ENCODE measurements around the gene CYB5A.

Gene CYB5A

DNA sequence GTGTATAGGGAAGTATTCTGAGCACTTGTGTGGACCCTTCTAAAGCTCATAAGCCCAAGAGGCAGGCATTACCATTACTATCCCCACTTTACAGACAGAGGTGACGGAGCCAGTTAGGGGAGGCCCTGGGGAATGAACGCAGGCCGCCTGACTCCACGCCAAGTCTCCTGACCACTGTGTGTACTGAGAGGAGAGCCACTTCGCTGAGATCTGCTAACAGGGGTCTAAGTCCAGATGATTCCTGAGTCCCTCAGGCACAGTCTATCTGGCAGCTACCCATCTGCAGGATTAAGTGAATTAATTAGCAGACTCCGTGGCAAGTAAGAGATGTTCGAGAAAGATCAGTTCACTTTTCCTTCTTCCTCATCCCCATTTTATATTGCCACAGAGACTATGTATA, 13.7 kb downstream of the CYB5A start:
- TF ChIP-seq EP300 (IDR thresholded peaks at IDR 0.05; ENCODE audit: borderline replicate concordance) (no peak), RAD21 (IDR thresholded peaks at IDR 0.05; ENCODE audit: low read depth) (no peak), ZBTB7A (IDR thresholded peaks at IDR 0.05; ENCODE audit: low read depth) (no peak), TEAD4 (IDR thresholded peaks at IDR 0.05) (no peak), CREB1 (IDR thresholded peaks at IDR 0.05; ENCODE audit: low read depth) (no peak), YY1 (IDR thresholded peaks at IDR 0.05; ENCODE audit: low read depth) (no peak), TAF1 (IDR thresholded peaks at IDR 0.05; ENCODE audit: low read depth) (no peak), FOXM1 (IDR thresholded peaks at IDR 0.05; ENCODE audit: borderline replicate concordance, low read depth) (no peak), TCF12 (IDR thresholded peaks at IDR 0.05; ENCODE audit: low read depth) (no peak), NFIC (IDR thresholded peaks at IDR 0.05) (no peak), CEBPB (IDR thresholded peaks at IDR 0.05) (no peak), EGR1 (IDR thresholded peaks at IDR 0.05) (no peak)
- TF ChIP-seq, protein P1, sequence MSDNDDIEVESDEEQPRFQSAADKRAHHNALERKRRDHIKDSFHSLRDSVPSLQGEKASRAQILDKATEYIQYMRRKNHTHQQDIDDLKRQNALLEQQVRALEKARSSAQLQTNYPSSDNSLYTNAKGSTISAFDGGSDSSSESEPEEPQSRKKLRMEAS (IDR thresholded peaks at IDR 0.05), result no peak
- TF ChIP-seq, protein P2, sequence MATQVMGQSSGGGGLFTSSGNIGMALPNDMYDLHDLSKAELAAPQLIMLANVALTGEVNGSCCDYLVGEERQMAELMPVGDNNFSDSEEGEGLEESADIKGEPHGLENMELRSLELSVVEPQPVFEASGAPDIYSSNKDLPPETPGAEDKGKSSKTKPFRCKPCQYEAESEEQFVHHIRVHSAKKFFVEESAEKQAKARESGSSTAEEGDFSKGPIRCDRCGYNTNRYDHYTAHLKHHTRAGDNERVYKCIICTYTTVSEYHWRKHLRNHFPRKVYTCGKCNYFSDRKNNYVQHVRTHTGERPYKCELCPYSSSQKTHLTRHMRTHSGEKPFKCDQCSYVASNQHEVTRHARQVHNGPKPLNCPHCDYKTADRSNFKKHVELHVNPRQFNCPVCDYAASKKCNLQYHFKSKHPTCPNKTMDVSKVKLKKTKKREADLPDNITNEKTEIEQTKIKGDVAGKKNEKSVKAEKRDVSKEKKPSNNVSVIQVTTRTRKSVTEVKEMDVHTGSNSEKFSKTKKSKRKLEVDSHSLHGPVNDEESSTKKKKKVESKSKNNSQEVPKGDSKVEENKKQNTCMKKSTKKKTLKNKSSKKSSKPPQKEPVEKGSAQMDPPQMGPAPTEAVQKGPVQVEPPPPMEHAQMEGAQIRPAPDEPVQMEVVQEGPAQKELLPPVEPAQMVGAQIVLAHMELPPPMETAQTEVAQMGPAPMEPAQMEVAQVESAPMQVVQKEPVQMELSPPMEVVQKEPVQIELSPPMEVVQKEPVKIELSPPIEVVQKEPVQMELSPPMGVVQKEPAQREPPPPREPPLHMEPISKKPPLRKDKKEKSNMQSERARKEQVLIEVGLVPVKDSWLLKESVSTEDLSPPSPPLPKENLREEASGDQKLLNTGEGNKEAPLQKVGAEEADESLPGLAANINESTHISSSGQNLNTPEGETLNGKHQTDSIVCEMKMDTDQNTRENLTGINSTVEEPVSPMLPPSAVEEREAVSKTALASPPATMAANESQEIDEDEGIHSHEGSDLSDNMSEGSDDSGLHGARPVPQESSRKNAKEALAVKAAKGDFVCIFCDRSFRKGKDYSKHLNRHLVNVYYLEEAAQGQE (IDR thresholded peaks at IDR 0.05; ENCODE audit: low read depth), result no peak
- TF ChIP-seq, protein P3, sequence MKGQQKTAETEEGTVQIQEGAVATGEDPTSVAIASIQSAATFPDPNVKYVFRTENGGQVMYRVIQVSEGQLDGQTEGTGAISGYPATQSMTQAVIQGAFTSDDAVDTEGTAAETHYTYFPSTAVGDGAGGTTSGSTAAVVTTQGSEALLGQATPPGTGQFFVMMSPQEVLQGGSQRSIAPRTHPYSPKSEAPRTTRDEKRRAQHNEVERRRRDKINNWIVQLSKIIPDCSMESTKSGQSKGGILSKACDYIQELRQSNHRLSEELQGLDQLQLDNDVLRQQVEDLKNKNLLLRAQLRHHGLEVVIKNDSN (IDR thresholded peaks at IDR 0.05), result no peak

DNA sequence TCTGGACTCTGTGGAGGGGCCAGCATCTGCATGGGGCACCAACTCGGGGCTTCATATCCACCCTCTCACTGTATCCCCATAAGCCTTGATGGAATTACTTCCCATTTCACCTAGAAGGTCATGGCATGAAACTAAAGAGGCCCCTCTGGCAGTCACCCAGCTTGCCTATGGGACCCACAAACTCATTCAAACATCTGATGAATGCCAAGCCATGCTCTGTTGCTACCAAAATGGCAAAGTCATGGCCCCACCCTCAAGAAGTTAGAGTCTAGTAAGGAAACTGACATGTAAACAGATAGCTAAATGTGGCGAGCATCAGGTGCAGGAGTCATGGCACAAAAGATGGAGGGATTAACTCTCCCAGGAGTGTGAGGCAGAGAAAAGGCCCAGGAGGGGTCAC, 14.5 kb downstream of the CYB5A start:
- TF ChIP-seq NFIC (IDR thresholded peaks at IDR 0.05), result no peak

DNA sequence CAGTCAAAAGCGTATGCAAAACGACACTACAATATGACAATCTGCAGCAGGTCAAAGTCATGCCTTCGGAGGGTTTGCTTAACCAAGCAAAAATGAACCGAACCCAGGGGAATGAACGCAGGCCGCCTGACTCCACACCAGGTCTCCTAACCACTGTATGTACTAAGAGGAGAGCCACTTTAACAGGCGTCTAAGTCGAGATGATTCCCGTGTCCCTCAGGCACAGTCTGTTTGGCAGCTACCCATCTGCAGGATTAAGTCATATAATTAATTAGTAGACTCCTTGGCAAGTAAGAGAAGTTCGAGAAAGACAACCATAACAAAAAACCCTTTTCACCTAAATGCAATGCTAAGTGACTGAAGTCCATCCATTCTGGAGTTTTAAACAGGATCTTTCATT, 15.2 kb downstream of the CYB5A start:
- TF ChIP-seq, protein P3 (IDR thresholded peaks at IDR 0.05), result no peak
- no peak for TF ChIP-seq EGR1 (IDR thresholded peaks at IDR 0.05)
- no peak for TF ChIP-seq TEAD4 (IDR thresholded peaks at IDR 0.05)
- no peak for TF ChIP-seq CREB1 (IDR thresholded peaks at IDR 0.05; ENCODE audit: low read depth)
- TF ChIP-seq TAF1 (IDR thresholded peaks at IDR 0.05; ENCODE audit: low read depth), result no peak
- no peak for TF ChIP-seq ZBTB7A (IDR thresholded peaks at IDR 0.05; ENCODE audit: low read depth)
- no peak for TF ChIP-seq FOXM1 (IDR thresholded peaks at IDR 0.05; ENCODE audit: borderline replicate concordance, low read depth)
- no peak for TF ChIP-seq YY1 (IDR thresholded peaks at IDR 0.05; ENCODE audit: low read depth)
- TF ChIP-seq, protein P2 (IDR thresholded peaks at IDR 0.05; ENCODE audit: low read depth), result no peak
- TF ChIP-seq CEBPB (IDR thresholded peaks at IDR 0.05), result no peak
- no peak for TF ChIP-seq RAD21 (IDR thresholded peaks at IDR 0.05; ENCODE audit: low read depth)
- TF ChIP-seq EP300 (IDR thresholded peaks at IDR 0.05; ENCODE audit: borderline replicate concordance), result no peak
- TF ChIP-seq, protein P1 (IDR thresholded peaks at IDR 0.05), result no peak
- no peak for TF ChIP-seq NFIC (IDR thresholded peaks at IDR 0.05)
- TF ChIP-seq TCF12 (IDR thresholded peaks at IDR 0.05; ENCODE audit: low read depth), result no peak

DNA sequence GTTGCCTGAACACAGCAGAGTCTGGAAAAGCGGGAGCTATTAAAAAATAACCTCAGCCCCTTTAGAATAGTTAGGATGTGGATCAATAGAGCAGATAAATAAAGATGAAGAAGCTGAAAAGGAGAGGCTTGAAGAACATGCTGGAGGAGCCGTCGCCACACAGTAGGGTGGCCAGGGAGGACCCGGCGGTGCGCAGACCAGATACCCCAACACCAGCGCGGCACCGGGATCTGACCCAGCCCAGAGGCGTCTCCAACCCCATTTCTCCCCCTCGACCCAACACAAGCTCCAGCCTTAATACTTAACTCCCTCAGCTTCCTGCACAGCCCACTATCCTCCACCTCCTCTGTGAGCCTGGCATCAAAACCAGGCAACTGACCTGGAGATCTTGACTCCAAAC, 16.0 kb downstream of the CYB5A start:
- TF ChIP-seq YY1 (IDR thresholded peaks at IDR 0.05; ENCODE audit: low read depth) (no peak), TEAD4 (IDR thresholded peaks at IDR 0.05) (no peak), TAF1 (IDR thresholded peaks at IDR 0.05; ENCODE audit: low read depth) (no peak), NFIC (IDR thresholded peaks at IDR 0.05) (no peak), TCF12 (IDR thresholded peaks at IDR 0.05; ENCODE audit: low read depth) (no peak), RAD21 (IDR thresholded peaks at IDR 0.05; ENCODE audit: low read depth) (no peak), ZBTB7A (IDR thresholded peaks at IDR 0.05; ENCODE audit: low read depth) (no peak), EGR1 (IDR thresholded peaks at IDR 0.05) (no peak)
- TF ChIP-seq, protein P2 (IDR thresholded peaks at IDR 0.05; ENCODE audit: low read depth), result no peak
- TF ChIP-seq, protein P1 (IDR thresholded peaks at IDR 0.05), result no peak

Data from Ishikawa (cell line).